ENCODE data around the gene CTNNA2. TPM values are rescaled to one million over a fixed set of nuclear protein-coding genes. Genes with fewer than 3 reads are reported as not detected.

The CTNNA2 gene
- total RNA-seq, 6 experiments from 2014 or later: 0.44 TPM; not detected in 5

- no peaks in the 10 kb centered on the region for H3K36me3 ChIP-seq
- no peak overlapping the region for H3K4me3 ChIP-seq
- ATAC-seq: no peak
- no peaks in the 10 kb centered on the region for H3K9me3 ChIP-seq
- intact Hi-C loops (cut with DNase I): no loop called here
- H3K4me1 ChIP-seq: no peaks in the 10 kb centered on the region
- 40% methylated on average over 1 of the region's 1 CpG for WGBS (ENCODE audit: insufficient coverage, low coverage, low lambda C conversion rate, missing lambda C conversion rate)
- TF ChIP-seq CTCF (IDR thresholded peaks at IDR 0.05): no peak
- no peak for TF ChIP-seq POLR2A (IDR thresholded peaks at IDR 0.05)
- no peaks in the 10 kb centered on the region for H3K27me3 ChIP-seq
- H3K27ac ChIP-seq: no peak overlapping the region
- no peak for DNase-seq
Measured at GRCh38 chr2:79849949-79850348, 337.1 kb downstream of the CTNNA2 start.

GRCh38 chr2:79850912-79851311, 338.1 kb downstream of the CTNNA2 start:
- DNase-seq (no peak), ATAC-seq (no peak)
- no peaks in the 10 kb centered on the region for H3K4me1 ChIP-seq
- H3K4me3 ChIP-seq: no peak overlapping the region
- intact Hi-C loops (cut with DNase I): no loop called here
- H3K27ac ChIP-seq: no peak overlapping the region
- H3K9me3 ChIP-seq: no peaks in the 10 kb centered on the region
- H3K27me3 ChIP-seq: no peaks in the 10 kb centered on the region
- H3K36me3 ChIP-seq: no peaks in the 10 kb centered on the region
- TF ChIP-seq POLR2A (IDR thresholded peaks at IDR 0.05) (no peak), CTCF (IDR thresholded peaks at IDR 0.05) (no peak)

DNA sequence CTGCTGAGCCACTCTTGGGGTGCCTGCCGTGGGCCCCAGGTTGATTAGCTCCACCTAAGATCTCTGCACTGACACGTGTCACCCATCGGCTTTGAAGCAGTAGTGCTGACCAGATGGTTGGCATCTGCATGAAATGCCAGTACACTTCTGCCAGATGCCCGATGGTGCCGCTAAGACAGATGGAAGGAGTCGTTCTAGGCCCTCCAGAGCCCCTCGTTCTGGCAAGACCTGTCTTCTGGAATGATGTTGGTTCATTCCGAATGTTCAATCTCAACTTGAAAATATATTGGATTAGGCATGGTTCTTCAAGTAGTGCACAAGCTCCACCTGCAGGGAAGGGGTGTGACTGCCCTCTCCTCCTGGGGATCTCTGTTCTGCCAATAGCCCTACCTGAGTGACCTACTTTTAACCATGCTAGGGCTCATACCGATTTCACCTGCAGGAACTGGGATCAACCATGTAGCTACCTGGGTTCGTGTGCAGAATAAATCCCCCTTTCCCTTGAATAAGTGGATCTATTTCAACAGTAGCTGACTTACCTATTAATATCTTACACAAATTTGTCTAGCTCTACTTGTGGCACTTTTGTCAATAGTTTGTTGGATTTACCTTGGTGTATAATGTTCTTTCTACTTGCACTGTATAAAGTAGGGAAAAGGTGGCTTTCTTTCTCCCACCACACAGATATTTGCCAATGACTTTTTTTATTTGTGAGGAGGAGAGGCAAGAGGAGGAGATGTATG, 342.6 kb downstream of the CTNNA2 start:
- Histone ChIP-seq H3K36me3 (no peaks in the 10 kb centered on the region), H3K9me3 (no peaks in the 10 kb centered on the region), H3K27ac (no peak overlapping the region), H3K27me3 (no peaks in the 10 kb centered on the region), H3K4me1 (no peaks in the 10 kb centered on the region), H3K4me3 (no peak overlapping the region)
- TF ChIP-seq POLR2A (IDR thresholded peaks at IDR 0.05): no peak
- DNase-seq (no peak), ATAC-seq (no peak)
- WGBS (ENCODE audit: insufficient coverage, low coverage, low lambda C conversion rate, missing lambda C conversion rate): 45% methylated on average over 8 of the region's 10 CpGs
- intact Hi-C loops (cut with DNase I): no loop called here

DNA sequence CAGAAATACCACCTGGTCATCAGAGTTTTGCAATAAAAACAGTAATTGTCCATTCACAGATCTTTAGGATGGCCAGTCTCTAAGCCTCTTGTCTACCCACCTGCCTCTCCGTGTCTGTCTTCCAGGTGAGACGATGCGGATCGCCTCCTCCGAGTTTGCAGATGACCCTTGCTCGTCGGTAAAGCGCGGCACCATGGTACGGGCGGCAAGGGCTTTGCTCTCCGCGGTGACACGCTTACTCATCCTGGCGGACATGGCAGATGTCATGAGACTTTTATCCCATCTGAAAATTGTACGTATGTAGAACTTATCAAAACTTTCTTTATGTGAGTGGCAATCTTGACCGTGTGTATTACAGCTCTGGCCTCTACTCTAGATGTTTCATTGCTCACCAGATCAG, 345.0 kb downstream of the CTNNA2 start:
- no peaks in the 10 kb centered on the region for H3K36me3 ChIP-seq
- ATAC-seq (no peak), DNase-seq (no peak)
- no peak for TF ChIP-seq POLR2A (IDR thresholded peaks at IDR 0.05)
- no peak for TF ChIP-seq CTCF (IDR thresholded peaks at IDR 0.05)
- H3K27me3 ChIP-seq: no peaks in the 10 kb centered on the region
- no peak overlapping the region for H3K27ac ChIP-seq
- intact Hi-C loops (cut with DNase I): no loop called here
- H3K4me3 ChIP-seq: no peak overlapping the region
- whole genome bisulfite sequencing (ENCODE audit: insufficient coverage, low coverage, low lambda C conversion rate, missing lambda C conversion rate): 84% methylated on average over 17 of the region's 17 CpGs
- H3K9me3 ChIP-seq: no peaks in the 10 kb centered on the region
- no peaks in the 10 kb centered on the region for H3K4me1 ChIP-seq

- Histone ChIP-seq H3K4me1 (no peaks in the 10 kb centered on the region), H3K27me3 (no peaks in the 10 kb centered on the region), H3K4me3 (no peak overlapping the region), H3K9me3 (no peaks in the 10 kb centered on the region), H3K27ac (no peak overlapping the region), H3K36me3 (no peaks in the 10 kb centered on the region)
- peak in 3 of 4 donors; percentile 24 to 77 (median 42) for ATAC-seq
- TF ChIP-seq CTCF (IDR thresholded peaks at IDR 0.05) (peak; percentile 11 to 43 (median 32)), POLR2A (IDR thresholded peaks at IDR 0.05) (no peak)
- 20% methylated on average over 9 of the region's 10 CpGs for WGBS (ENCODE audit: insufficient coverage, low coverage, low lambda C conversion rate, missing lambda C conversion rate)
- no peak for DNase-seq
- intact Hi-C loops (cut with DNase I): no loop called here
Measured at GRCh38 chr2:79860228-79861058, 347.6 kb downstream of the CTNNA2 start.

Data from right lobe of liver (tissue), 6 donors.